PC-3 (cell line): ENCODE data around the gene PTGER2. TPM values are rescaled to one million over a fixed set of nuclear protein-coding genes. Genes with fewer than 3 reads are reported as not detected.

Experiments used
- ATAC-seq: fragments of 200-7000 bp; cut with Tn5 transposase; 2 replicates; pipeline ENCODE4 v1.9.1; 2020; ENCODE audit warnings: mild to moderate bottlenecking, moderate library complexity
- BruUV-seq: library from RNA; stranded (reverse); fragments of 400-500 nt; replicated peaks from 2 replicates; lab custom pipeline; 2021; lab: Mats Ljungman, UMichigan
- CTCF ChIA-PET: fragments of 300-600 bp; sonication (Branson Sonifier 250); formaldehyde crosslinking; loops from one replicate; lab custom pipeline; 2022; ENCODE audit warnings: antibody characterized with exemption; lab: Charles Lee
- POLR2A ChIA-PET: fragments of 300-600 bp; sonication (Branson Sonifier 250); formaldehyde crosslinking; loops from one replicate; lab custom pipeline; 2022; ENCODE audit warnings: antibody characterized with exemption; ENCODE audit not compliant: unreplicated experiment; lab: Charles Lee
- DNase-seq: peaks from one replicate; pipeline ENCODE4 v3.0.0-alpha.2; 2015
- H2AFZ ChIP-seq: fragments of 300-600 bp; sonication (generic); 2 replicates; pipeline ENCODE4 v1.6.0; 2016; ENCODE audit warnings: antibody characterized with exemption, low read length
- H3F3A ChIP-seq: fragments of 300-600 bp; sonication (generic); one replicate; pipeline ENCODE4 v1.6.0; 2017; ENCODE audit warnings: antibody characterized with exemption, low read length, control low read depth, mild to moderate bottlenecking; ENCODE audit not compliant: unreplicated experiment
- H3K27ac ChIP-seq: fragments of 300-600 bp; sonication (generic); 2 replicates; pipeline ENCODE4 v1.5.1; 2016; ENCODE audit warnings: mild to moderate bottlenecking, low read length
- H3K27me3 ChIP-seq: fragments of 300-600 bp; sonication (generic); 2 replicates; pipeline ENCODE4 v1.6.1; 2016; ENCODE audit warnings: low read length, mixed read lengths
- H3K36me3 ChIP-seq: fragments of 300-600 bp; sonication (generic); 2 replicates; pipeline ENCODE4 v1.6.1; 2016; ENCODE audit warnings: low read depth, mixed run types, low read length, mixed read lengths
- H3K4me1 ChIP-seq: fragments of 300-600 bp; sonication (generic); 2 replicates; pipeline ENCODE4 v1.5.1; 2016; ENCODE audit warnings: low read length; ENCODE audit not compliant: insufficient read depth
- H3K4me2 ChIP-seq: fragments of 300-600 bp; sonication (generic); 2 replicates; pipeline ENCODE4 v1.6.0; 2016; ENCODE audit warnings: low read length
- H3K4me3 ChIP-seq: fragments of 300-600 bp; sonication (generic); 2 replicates; pipeline ENCODE4 v1.5.1; 2016; ENCODE audit warnings: mild to moderate bottlenecking, low read length, mixed read lengths
- H3K79me2 ChIP-seq: fragments of 300-600 bp; sonication (generic); 2 replicates; pipeline ENCODE4 v1.6.1; 2017; ENCODE audit warnings: low read length, mixed read lengths
- H3K9ac ChIP-seq: fragments of 300-600 bp; sonication (generic); 2 replicates; pipeline ENCODE4 v1.6.0; 2016; ENCODE audit warnings: mild to moderate bottlenecking, low read length
- H3K9me2 ChIP-seq: fragments of 300-600 bp; sonication (generic); replicated peaks from 2 replicates; pipeline ENCODE4 v1.6.1; 2016; ENCODE audit warnings: mixed run types, low read length, mixed read lengths
- H3K9me3 ChIP-seq: fragments of 300-600 bp; sonication (generic); 2 replicates; pipeline ENCODE4 v1.6.1; 2016; ENCODE audit warnings: low read length, mixed read lengths
- H4K20me1 ChIP-seq: fragments of 300-600 bp; sonication (generic); 2 replicates; pipeline ENCODE4 v1.6.1; 2016; ENCODE audit warnings: low read length, mixed read lengths
- EZH2 ChIP-seq: fragments of 300-600 bp; sonication (generic); IDR thresholded peaks from one replicate; pipeline ENCODE4 v1.6.1; 2017; ENCODE audit warnings: antibody characterized with exemption, mild to moderate bottlenecking, low read length; ENCODE audit not compliant: unreplicated experiment
- EZH2phosphoT487 ChIP-seq: fragments of 300-600 bp; sonication (generic); IDR thresholded peaks from 2 replicates; pipeline ENCODE4 v1.6.1; 2018; ENCODE audit warnings: mild to moderate bottlenecking, antibody characterized with exemption, low read length, borderline replicate concordance
- intact Hi-C: fragments of 100-400 bp; cut with micrococcal nuclease; formaldehyde crosslinking; loops from 2 replicates; pipeline ENCODE4 v1.9.0; 2023
- total RNA-seq: library from RNA; depleted of rRNA; stranded (reverse); fragments of >200 nt; gene quantifications from 2 replicates; pipeline ENCODE4 v1.2.3, GENCODE V29; 2014
- TF ChIP-seq, protein P1 (sequence below): fragments of 300-600 bp; sonication (generic); conservative IDR thresholded peaks from 2 replicates; pipeline ENCODE4 v1.5.1; 2017; ENCODE audit warnings: antibody characterized with exemption, low read depth, mild to moderate bottlenecking, low read length

PTGER2 gene
- total RNA-seq, 1 experiment from 2014 or later = 4.7 TPM

DNA sequence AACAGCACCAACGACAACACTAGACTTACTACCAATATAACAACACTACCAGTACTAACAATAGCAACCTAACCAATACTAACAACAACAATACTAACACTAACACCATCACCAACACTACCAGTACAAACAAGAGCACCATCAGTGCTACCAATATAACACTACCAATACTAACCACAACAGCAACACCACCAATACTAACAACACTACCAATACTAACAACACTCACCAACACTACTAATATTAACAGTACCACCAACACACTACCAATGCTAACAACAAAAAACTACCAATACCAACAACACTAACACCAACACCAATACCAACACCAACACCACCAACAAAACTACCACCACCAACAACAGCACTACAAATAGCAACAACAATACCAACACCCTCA is 25.1 kb downstream of the PTGER2 start:
- Histone ChIP-seq H3K27ac (no peak overlapping the region), H3K9ac (no peak overlapping the region), H3K4me1 (peaks cover 34% of the 10 kb centered on the region), H2AFZ (no peak overlapping the region), H4K20me1 (no peaks in the 10 kb centered on the region), H3K79me2 (no peaks in the 10 kb centered on the region), H3K4me3 (no peak overlapping the region), H3K9me2 (no peaks in the 10 kb centered on the region), H3K4me2 (no peak overlapping the region), H3K9me3 (no peaks in the 10 kb centered on the region), H3F3A (no peaks in the 10 kb centered on the region), H3K27me3 (no peaks in the 10 kb centered on the region), H3K36me3 (no peaks in the 10 kb centered on the region)
- no peak for ATAC-seq
- CTCF ChIA-PET = no interaction called here
- no TSS peak for BruUV-seq
- DNase-seq = no peak
- TF ChIP-seq, protein P1, sequence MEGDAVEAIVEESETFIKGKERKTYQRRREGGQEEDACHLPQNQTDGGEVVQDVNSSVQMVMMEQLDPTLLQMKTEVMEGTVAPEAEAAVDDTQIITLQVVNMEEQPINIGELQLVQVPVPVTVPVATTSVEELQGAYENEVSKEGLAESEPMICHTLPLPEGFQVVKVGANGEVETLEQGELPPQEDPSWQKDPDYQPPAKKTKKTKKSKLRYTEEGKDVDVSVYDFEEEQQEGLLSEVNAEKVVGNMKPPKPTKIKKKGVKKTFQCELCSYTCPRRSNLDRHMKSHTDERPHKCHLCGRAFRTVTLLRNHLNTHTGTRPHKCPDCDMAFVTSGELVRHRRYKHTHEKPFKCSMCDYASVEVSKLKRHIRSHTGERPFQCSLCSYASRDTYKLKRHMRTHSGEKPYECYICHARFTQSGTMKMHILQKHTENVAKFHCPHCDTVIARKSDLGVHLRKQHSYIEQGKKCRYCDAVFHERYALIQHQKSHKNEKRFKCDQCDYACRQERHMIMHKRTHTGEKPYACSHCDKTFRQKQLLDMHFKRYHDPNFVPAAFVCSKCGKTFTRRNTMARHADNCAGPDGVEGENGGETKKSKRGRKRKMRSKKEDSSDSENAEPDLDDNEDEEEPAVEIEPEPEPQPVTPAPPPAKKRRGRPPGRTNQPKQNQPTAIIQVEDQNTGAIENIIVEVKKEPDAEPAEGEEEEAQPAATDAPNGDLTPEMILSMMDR = no peak
- TF ChIP-seq EZH2phosphoT487 (no peak), EZH2 (no peak)
- intact Hi-C loops = no loop called here
- POLR2A ChIA-PET = no interaction called here

DNA sequence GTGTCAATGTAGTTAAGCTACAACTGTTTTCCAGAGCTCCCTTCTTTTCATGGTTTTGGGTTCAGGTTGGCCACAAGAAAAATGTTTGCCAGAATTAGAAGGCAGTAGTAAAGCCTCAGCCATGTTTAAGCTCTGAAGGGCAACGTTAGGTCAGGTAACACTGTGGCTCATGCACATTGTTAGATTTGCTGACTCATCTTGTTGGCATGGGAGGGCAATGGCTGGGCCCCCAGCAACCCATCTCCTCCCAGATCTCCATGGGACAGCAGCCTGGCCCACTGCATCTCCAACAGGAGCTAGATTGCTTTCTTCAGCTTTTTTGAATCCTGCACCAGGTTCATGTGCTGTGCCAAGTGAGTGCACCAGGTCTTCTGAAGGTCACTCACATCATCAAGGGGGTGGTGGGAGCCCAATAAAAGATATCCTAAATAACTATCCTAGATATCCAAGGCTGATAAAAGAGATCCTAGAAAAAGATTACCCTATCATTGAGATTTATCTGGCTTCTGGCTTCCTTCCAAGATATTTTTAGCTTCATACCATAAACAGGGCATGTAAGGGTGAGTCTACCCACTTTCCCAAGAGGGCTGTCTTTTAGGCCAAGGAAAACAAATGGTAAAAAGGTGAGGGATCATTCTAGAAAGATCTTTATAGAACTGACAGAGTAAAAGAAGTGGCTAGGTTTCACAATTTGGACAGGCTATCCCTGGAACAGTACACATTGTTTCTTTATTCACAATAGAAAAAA is 28.9 kb downstream of the PTGER2 start:
- no peaks in the 10 kb centered on the region for H3K9me2 ChIP-seq
- no peaks in the 10 kb centered on the region for H3K36me3 ChIP-seq
- H3F3A ChIP-seq = peaks cover 8% of the 10 kb centered on the region
- POLR2A ChIA-PET = no interaction called here
- no peaks in the 10 kb centered on the region for H3K79me2 ChIP-seq
- peak overlapping the region; percentile 54 for H3K4me2 ChIP-seq
- H2AFZ ChIP-seq = 0 out of 2 replicates have a peak overlapping the region, but pooled peaks have one; percentile 10
- BruUV-seq = no TSS peak
- H3K27me3 ChIP-seq = no peaks in the 10 kb centered on the region
- CTCF ChIA-PET = no interaction called here
- ATAC-seq (peak; percentile 54), DNase-seq (peak; percentile 83)
- TF ChIP-seq, protein P1 = no peak
- TF ChIP-seq EZH2 (no peak), EZH2phosphoT487 (no peak)
- H3K27ac ChIP-seq = peak overlapping the region; percentile 70
- H3K9me3 ChIP-seq = no peaks in the 10 kb centered on the region
- peaks cover 41% of the 10 kb centered on the region for H3K4me1 ChIP-seq
- intact Hi-C loops = no loop called here
- H3K4me3 ChIP-seq = no peak overlapping the region
- H4K20me1 ChIP-seq = no peaks in the 10 kb centered on the region
- peak overlapping the region; percentile 9; the same call in 1 of the 2 replicates for H3K9ac ChIP-seq

DNA sequence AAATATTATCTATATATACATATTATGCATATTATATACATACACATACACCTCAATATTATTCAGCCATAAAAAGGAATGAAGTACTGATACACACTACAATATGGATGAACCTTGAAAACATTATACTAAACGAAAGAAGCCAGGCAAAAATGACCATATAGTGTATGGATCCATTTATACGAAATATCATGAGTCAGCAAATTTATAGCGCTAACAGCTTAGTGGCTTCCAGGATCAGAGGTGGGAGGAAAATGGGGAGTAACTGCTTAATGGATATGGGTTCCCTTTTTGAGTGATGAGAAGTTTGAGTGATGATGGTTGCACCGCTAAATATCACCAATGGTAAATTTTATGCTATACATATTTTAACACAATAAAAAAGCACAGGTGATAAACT is 32.7 kb downstream of the PTGER2 start:
- H2AFZ ChIP-seq = no peak overlapping the region
- no peak overlapping the region for H3K9ac ChIP-seq
- H4K20me1 ChIP-seq = no peaks in the 10 kb centered on the region
- H3K4me3 ChIP-seq = no peak overlapping the region
- H3K27me3 ChIP-seq = no peaks in the 10 kb centered on the region
- POLR2A ChIA-PET = no interaction called here
- no peak overlapping the region for H3K4me2 ChIP-seq
- H3K4me1 ChIP-seq = peaks cover 65% of the 10 kb centered on the region
- H3F3A ChIP-seq = peaks cover 16% of the 10 kb centered on the region
- BruUV-seq = no TSS peak
- CTCF ChIA-PET = no interaction called here
- no peaks in the 10 kb centered on the region for H3K79me2 ChIP-seq
- TF ChIP-seq EZH2 = no peak
- TF ChIP-seq EZH2phosphoT487 = no peak
- TF ChIP-seq, protein P1 = no peak
- intact Hi-C loops = no loop called here
- no peaks in the 10 kb centered on the region for H3K9me2 ChIP-seq
- no peaks in the 10 kb centered on the region for H3K36me3 ChIP-seq
- H3K9me3 ChIP-seq = no peaks in the 10 kb centered on the region
- ATAC-seq = no peak
- no peak overlapping the region for H3K27ac ChIP-seq
- DNase-seq = no peak
